Measurements from ENCODE around the gene TBC1D19. TPM values are rescaled to one million over a fixed set of nuclear protein-coding genes. Genes with fewer than 3 reads are reported as not detected.

Gene TBC1D19
- total and polyA plus RNA-seq, 2 donors (not counting 1 experiment from before 2014, with no cell fraction given) = 1.8 to 11.0 TPM

DNA sequence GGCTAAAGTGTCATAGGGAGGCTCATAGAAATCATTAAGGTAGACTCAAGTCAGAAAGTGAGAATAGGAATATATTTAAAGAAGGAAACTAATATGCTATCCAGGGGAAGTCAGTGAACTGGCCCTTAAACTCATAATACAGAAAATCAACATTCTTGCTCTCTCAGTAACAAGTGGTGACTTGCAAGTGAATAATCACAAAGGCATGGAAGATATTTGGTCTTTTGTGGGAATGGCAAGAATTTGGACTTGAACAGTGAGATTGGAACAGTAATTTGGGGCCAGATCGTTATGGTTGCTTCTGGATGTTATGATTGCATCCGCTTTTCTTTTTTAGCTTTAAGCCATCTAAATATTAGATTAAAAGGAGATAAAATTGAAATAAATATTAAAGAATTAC, 103.8 kb downstream of the TBC1D19 start:
- Mint-ChIP-seq H3K27ac (no peak overlapping the region), H3K4me1 (no peaks in the 10 kb centered on the region), H3K4me3 (no peak overlapping the region), H3K9me3 (ENCODE audit: insufficient read depth) (no peaks in the 10 kb centered on the region), H3K27me3 (no peaks in the 10 kb centered on the region)
- TF ChIP-seq EZH2 (IDR thresholded peaks at IDR 0.05; ENCODE audit: borderline replicate concordance, insufficient read depth, low read depth, low read length, poor library complexity, severe bottlenecking) = no peak
- Histone ChIP-seq H3K4me1 (ENCODE audit: control insufficient read depth in 2 of 2, insufficient read depth in 2 of 2, low read length in 2 of 2) (no peaks in the 10 kb centered on the region), H4K20me1 (ENCODE audit: control insufficient read depth, insufficient read depth, low read length, poor library complexity, severe bottlenecking) (no peaks in the 10 kb centered on the region), H3K9ac (ENCODE audit: low read length) (no peak overlapping the region), H3K4me3 (ENCODE audit: control extremely low read depth in 1 of 5, extremely low read depth in 1 of 5, insufficient read depth in 1 of 5, low read depth in 2 of 5, low read length in 4 of 5) (no peak overlapping the region), H3K9me3 (ENCODE audit: control extremely low read depth in 1 of 3, control insufficient read depth in 2 of 3, insufficient read depth in 1 of 3, low read length in 2 of 3) (no peaks in the 10 kb centered on the region), H3K36me3 (replicated peaks in 1 of 2; ENCODE audit: control extremely low read depth in 1 of 2, control insufficient read depth in 1 of 2, extremely low read depth in 1 of 2, insufficient read depth in 2 of 2, low read length in 1 of 2) (peaks cover 1 to 4% of the 10 kb centered on the region in 2 experiments), H3K27me3 (replicated peaks in 1 of 4; ENCODE audit: control extremely low read depth in 1 of 4, control insufficient read depth in 3 of 4, insufficient read depth in 4 of 4, low read length in 3 of 4) (no peaks in the 10 kb centered on the region), H3K27ac (ENCODE audit: low read length in 2 of 2) (no peak overlapping the region), H2AFZ (ENCODE audit: insufficient read depth, low read depth, low read length, poor library complexity, severe bottlenecking) (no peak overlapping the region), H3K79me2 (ENCODE audit: control insufficient read depth, insufficient read depth, low read length) (no peaks in the 10 kb centered on the region), H3K4me2 (replicated peaks; ENCODE audit: low read depth, low read length, poor library complexity, severe bottlenecking) (no peak overlapping the region)
- no peak for ATAC-seq (ENCODE audit: low read depth)
- intact Hi-C loops (cut with micrococcal nuclease) = no loop called here
- ChIA-PET POLR2A (no interaction called here), CTCF (no interaction called here)
- no peak for DNase-seq
- no CpG with 5 or more reads among the region's 2 CpGs for WGBS (ENCODE audit: insufficient coverage)

- POLR2A ChIA-PET = no interaction called here
- WGBS (ENCODE audit: insufficient coverage) = 94% methylated on average over 2 of the region's 3 CpGs
- Histone ChIP-seq H3K4me1 (ENCODE audit: control insufficient read depth in 2 of 2, insufficient read depth in 2 of 2, low read length in 2 of 2) (no peaks in the 10 kb centered on the region), H3K4me3 (ENCODE audit: control extremely low read depth in 1 of 5, extremely low read depth in 1 of 5, insufficient read depth in 1 of 5, low read depth in 2 of 5, low read length in 4 of 5) (no peak overlapping the region), H3K79me2 (ENCODE audit: control insufficient read depth, insufficient read depth, low read length) (no peaks in the 10 kb centered on the region), H2AFZ (ENCODE audit: insufficient read depth, low read depth, low read length, poor library complexity, severe bottlenecking) (no peak overlapping the region), H3K36me3 (replicated peaks in 1 of 2; ENCODE audit: control extremely low read depth in 1 of 2, control insufficient read depth in 1 of 2, extremely low read depth in 1 of 2, insufficient read depth in 2 of 2, low read length in 1 of 2) (peaks cover 1 to 4% of the 10 kb centered on the region in 2 experiments), H3K27me3 (replicated peaks in 1 of 4; ENCODE audit: control extremely low read depth in 1 of 4, control insufficient read depth in 3 of 4, insufficient read depth in 4 of 4, low read length in 3 of 4) (no peaks in the 10 kb centered on the region), H3K27ac (ENCODE audit: low read length in 2 of 2) (no peak overlapping the region), H4K20me1 (ENCODE audit: control insufficient read depth, insufficient read depth, low read length, poor library complexity, severe bottlenecking) (no peaks in the 10 kb centered on the region), H3K9ac (ENCODE audit: low read length) (no peak overlapping the region), H3K4me2 (replicated peaks; ENCODE audit: low read depth, low read length, poor library complexity, severe bottlenecking) (no peak overlapping the region), H3K9me3 (ENCODE audit: control extremely low read depth in 1 of 3, control insufficient read depth in 2 of 3, insufficient read depth in 1 of 3, low read length in 2 of 3) (no peaks in the 10 kb centered on the region)
- no peak for ATAC-seq (ENCODE audit: low read depth)
- no peak for DNase-seq
- no peak overlapping the region for H3K27ac Mint-ChIP-seq
- intact Hi-C loops (cut with micrococcal nuclease) = no loop called here
- TF ChIP-seq EZH2 (IDR thresholded peaks at IDR 0.05; ENCODE audit: borderline replicate concordance, insufficient read depth, low read depth, low read length, poor library complexity, severe bottlenecking) (no peak), CTCF (IDR thresholded peaks at IDR 0.05) (no peak)
- CTCF ChIA-PET = no interaction called here
- H3K4me3 Mint-ChIP-seq = no peak overlapping the region
- no peaks in the 10 kb centered on the region for H3K4me1 Mint-ChIP-seq
- H3K27me3 Mint-ChIP-seq = no peaks in the 10 kb centered on the region
- no peaks in the 10 kb centered on the region for H3K9me3 Mint-ChIP-seq (ENCODE audit: insufficient read depth)
Measured at GRCh38 chr4:26690506-26690905, 106.6 kb downstream of the TBC1D19 start.
